Adrenal gland (tissue), 12 donors: ENCODE data around the gene USB1. TPM values are rescaled to one million over a fixed set of nuclear protein-coding genes. Genes with fewer than 3 reads are reported as not detected.

Experiments
- DNase-seq, 7 donors: peaks; one replicate each; pipeline ENCODE4 v3.0.0-alpha.2; 2019 to 2020
- H3K27ac ChIP-seq, 5 donors: fragments of 200-600 bp; sonication (generic) in 4 of 5; 1 replicate in 3 of 5; 2 replicates in 2 of 5; pipeline versions ENCODE4 v1.5.1 to v1.8.0; 2016 to 2020; ENCODE audit warnings: mild to moderate bottlenecking in 1 of 5
- H3K27me3 ChIP-seq: fragments of 200-600 bp; 2 replicates; pipeline ENCODE4 v1.8.0; 2021
- H3K36me3 ChIP-seq, 2 donors: fragments of 200-600 bp; replicated peaks in 1 of 2; 1 replicate in 1 of 2; 2 replicates in 1 of 2; pipeline versions ENCODE4 v1.5.1 to v1.8.0; 2018 to 2022
- H3K4me1 ChIP-seq, 2 donors: fragments of 200-600 bp; replicated peaks in 1 of 2; 1 replicate in 1 of 2; 2 replicates in 1 of 2; pipeline versions ENCODE4 v1.5.1 to v1.8.0; 2018 to 2021
- H3K4me3 ChIP-seq, 4 donors: fragments of 200-600 bp; sonication (generic) in 3 of 4; one replicate each; pipeline ENCODE4 v1.5.1; 2016 to 2018
- H3K9me3 ChIP-seq, 3 donors: fragments of 200-600 bp; sonication (generic) in 1 of 3; replicated peaks in 1 of 3; 1 replicate in 2 of 3; 2 replicates in 1 of 3; pipeline versions ENCODE4 v1.5.1 to v1.8.0; 2016 to 2021
- CTCF ChIP-seq, 6 experiments: fragments of 450-650 bp in 4 of 6; fragments of 200-600 bp in 2 of 6; sonication (generic) in 1 of 6; IDR thresholded peaks; 1 replicate in 5 of 6; 2 replicates in 1 of 6; pipeline versions ENCODE4 v1.5.1 to v1.8.0; 2016 to 2021; ENCODE audit warnings: antibody characterized with exemption in 6 of 6, mild to moderate bottlenecking in 2 of 6, moderate library complexity in 1 of 6
- POLR2A ChIP-seq, 2 donors: fragments of 450-650 bp; IDR thresholded peaks; one replicate each; pipeline ENCODE4 v1.6.1; 2017; ENCODE audit warnings: antibody characterized with exemption in 2 of 2, mild to moderate bottlenecking in 2 of 2, moderate library complexity in 1 of 2
- WGBS, 4 donors: extraction: QIAGEN DNeasy Blood & Tissue Kit in 2 of 4; methylation state at CpG; one replicate each; pipeline versions ENCODE4 v1.1.5 to v1.1.7; 2013 to 2017; 5-methylcytosine and 5-hydroxymethylcytosine counted together
- intact Hi-C, 2 donors: fragments of 100-400 bp; cut with DNase I; formaldehyde crosslinking; loops; one replicate each; pipeline versions ENCODE4 v1.14.1 to v1.15.0; 2022 to 2023
- polyA plus RNA-seq, 3 donors: library from polyadenylated mRNA; stranded (reverse); fragments of 200-250 nt in 2 of 3; fragments of 350-450 nt in 1 of 3; fragmentation: Illumina TruSeq in 1 of 3; extraction: RNeasy Lipid Tissue Mini Kit (QIAGEN cat#74804) in 1 of 3; gene quantifications; one replicate each; pipeline ENCODE4 v1.2.3, GENCODE V29; 2013 to 2014
- total RNA-seq, 9 donors: library from RNA; depleted of rRNA in 4 of 9; stranded (reverse); fragments of >200 nt in 4 of 9; fragments of 120-200 nt in 1 of 9; fragmentation: NEBNext Ultra II Directional in 1 of 9; extraction: Animal tissue kit (Norgen Biotek cat#: 25700) in 1 of 9; gene quantifications; one replicate each; pipeline versions ENCODE4 v1.1.0 to v1.2.4, GENCODE V29; 2013 to 2023
- donor health status: healthy with polysubstance abuse.
- donor health status: Bipolar disorder and iron deficiency.
- donor health status: DM: yes; HTN: yes; CAD: no.
- donor health status: DM: no; HTN: no; CAD: no.
- donor health status: DM: no; HTN: no; CAD: no.
- donor health status: DM: yes; HTN: yes; CAD: no.

The USB1 gene
- total and polyA plus RNA-seq, 12 donors, result 26.9 to 273 (median 48.3) TPM

GRCh38 chr16:57987441-57988177 is 13.6 kb upstream of the USB1 start:
- no peak for TF ChIP-seq CTCF (IDR thresholded peaks at IDR 0.05)
- TF ChIP-seq POLR2A (IDR thresholded peaks at IDR 0.05), result no peak
- intact Hi-C loops, result no loop called here
- H3K36me3 ChIP-seq, result no peaks in the 10 kb centered on the region
- no peaks in the 10 kb centered on the region for H3K27me3 ChIP-seq
- no peak overlapping the region for H3K27ac ChIP-seq
- H3K9me3 ChIP-seq, result no peaks in the 10 kb centered on the region
- DNase-seq, result peak in 5 of 7 donors; percentile 36 to 71 (median 42)
- peaks cover 12 to 20% of the 10 kb centered on the region in 2 donors for H3K4me1 ChIP-seq
- no peak overlapping the region for H3K4me3 ChIP-seq
- 62 to 88% (median 76%) methylated on average over 4 to 8 of the region's 8 CpGs for WGBS, 4 donors

- WGBS, 4 donors, result 69 to 75% (median 74%) methylated on average over 1 of the region's 1 CpG; no CpG with 5 or more reads in 1 of the 4 donors
- intact Hi-C loops, result no loop called here
- Histone ChIP-seq H3K4me1 (peaks cover 12 to 20% of the 10 kb centered on the region in 2 donors), H3K36me3 (no peaks in the 10 kb centered on the region), H3K27me3 (no peaks in the 10 kb centered on the region), H3K9me3 (no peaks in the 10 kb centered on the region), H3K4me3 (no peak overlapping the region), H3K27ac (no peak overlapping the region)
- no peak for TF ChIP-seq CTCF (IDR thresholded peaks at IDR 0.05)
- no peak for TF ChIP-seq POLR2A (IDR thresholded peaks at IDR 0.05)
- no peak for DNase-seq
Observed at GRCh38 chr16:57988929-57989328, 12.3 kb upstream of the USB1 start.

- H3K27me3 ChIP-seq, result no peaks in the 10 kb centered on the region
- intact Hi-C loops, result loop anchor here (5.0 to 10.0 kb wide), 3 partner anchors 49 to 407 kb away; no protein-coding TSS in a partner anchor
- no peaks in the 10 kb centered on the region for H3K9me3 ChIP-seq
- no peak overlapping the region for H3K27ac ChIP-seq
- peaks cover 0 to 7% of the 10 kb centered on the region in 2 donors for H3K36me3 ChIP-seq
- no peak overlapping the region for H3K4me3 ChIP-seq
- 90 to 95% (median 92%) methylated on average over 6 to 11 of the region's 11 CpGs for WGBS, 4 donors
- peaks cover 5% of the 10 kb centered on the region in 2 donors for H3K4me1 ChIP-seq
- TF ChIP-seq POLR2A (IDR thresholded peaks at IDR 0.05) (no peak), CTCF (IDR thresholded peaks at IDR 0.05) (no peak)
- DNase-seq, result no peak
Observed at GRCh38 chr16:57991551-57992059, 9.6 kb upstream of the USB1 start.

GRCh38 chr16:57992084-57992483 is 9.1 kb upstream of the USB1 start:
- WGBS, 4 donors, result 89 to 100% (median 93%) methylated on average over 2 to 6 of the region's 6 CpGs
- no peak for DNase-seq
- no peaks in the 10 kb centered on the region for H3K9me3 ChIP-seq
- TF ChIP-seq POLR2A (IDR thresholded peaks at IDR 0.05), result no peak
- H3K4me1 ChIP-seq, result peaks cover 3 to 5% of the 10 kb centered on the region in 2 donors
- no peak overlapping the region for H3K4me3 ChIP-seq
- H3K27ac ChIP-seq, result no peak overlapping the region
- H3K36me3 ChIP-seq, result peaks cover 0 to 12% of the 10 kb centered on the region in 2 donors
- H3K27me3 ChIP-seq, result no peaks in the 10 kb centered on the region
- intact Hi-C loops, result loop anchor here (5.0 to 10.0 kb wide), 3 partner anchors 50 to 407 kb away; no protein-coding TSS in a partner anchor
